ENCODE measurements around the gene CDH4.

The CDH4 gene

DNA sequence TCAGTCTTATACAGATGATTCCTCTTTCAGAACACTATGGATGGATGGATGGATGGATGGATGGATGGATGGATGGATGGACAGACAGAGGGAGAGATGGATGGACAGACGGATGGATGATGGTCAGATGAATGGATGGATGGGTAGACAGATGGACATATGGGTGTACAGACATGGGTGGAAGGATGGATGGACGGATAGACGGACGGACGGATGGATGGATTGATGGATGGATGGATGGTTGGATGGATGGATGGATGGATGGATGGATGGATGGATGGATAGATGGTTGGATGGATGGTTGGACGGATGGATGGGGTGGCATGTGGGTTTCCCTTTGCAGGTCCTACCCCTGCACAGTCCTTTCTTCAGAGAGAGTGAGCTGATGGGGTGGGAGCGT is 320.7 kb downstream of the CDH4 start:
- Histone ChIP-seq H3K27me3 (ENCODE audit: control insufficient read depth in 3 of 3, insufficient read depth in 3 of 3, low read depth in 1 of 3, low read length in 3 of 3) (no peaks in the 10 kb centered on the region), H3K4ac (ENCODE audit: low read length) (no peak overlapping the region), H3K4me2 (ENCODE audit: insufficient read depth, low read length, poor library complexity, severe bottlenecking) (no peak overlapping the region), H2AFZ (ENCODE audit: low read length) (no peak overlapping the region), H3K36me3 (replicated peaks in 1 of 2; ENCODE audit: control insufficient read depth in 2 of 2, insufficient read depth in 2 of 2, low read length in 2 of 2) (no peaks in the 10 kb centered on the region), H3K14ac (ENCODE audit: low read length) (no peak overlapping the region), H3K4me3 (ENCODE audit: low read length in 2 of 2) (no peak overlapping the region), H4K8ac (ENCODE audit: low read depth, low read length) (no peak overlapping the region), H2BK12ac (ENCODE audit: low read length) (no peak overlapping the region), H2BK5ac (ENCODE audit: low read length) (no peak overlapping the region), H2BK15ac (ENCODE audit: low read length) (no peak overlapping the region), H3K18ac (ENCODE audit: low read length) (no peak overlapping the region), H2BK120ac (ENCODE audit: low read depth, low read length) (no peak overlapping the region), H3K23ac (ENCODE audit: low read depth, low read length, poor library complexity) (no peak overlapping the region), H4K91ac (ENCODE audit: low read depth, low read length, poor library complexity) (no peak overlapping the region), H3K9ac (ENCODE audit: low read depth, low read length, poor library complexity) (no peak overlapping the region), H3K9me3 (replicated peaks in 1 of 2; ENCODE audit: control insufficient read depth in 2 of 2, insufficient read depth in 1 of 2, low read depth in 1 of 2, low read length in 2 of 2) (no peaks in the 10 kb centered on the region), H2AK5ac (ENCODE audit: low read depth, low read length) (peak overlapping the region; percentile 21), H3K79me1 (ENCODE audit: low read depth, low read length) (no peaks in the 10 kb centered on the region), H3K4me1 (ENCODE audit: control insufficient read depth in 2 of 2, insufficient read depth in 1 of 2, low read depth in 1 of 2, low read length in 2 of 2) (peaks cover 19 to 20% of the 10 kb centered on the region in 2 donors), H3K27ac (replicated peaks; ENCODE audit: low read length) (no peak overlapping the region)
- DNase-seq (ENCODE audit: low spot score): no peak
- WGBS, 2 donors (ENCODE audit: extremely low coverage in 2 of 2, insufficient read length in 2 of 2, insufficient replicate concordance in 1 of 2): 96% methylated on average over 4 of the region's 7 CpGs; no CpG with 5 or more reads in 1 of the 2 donors

DNA sequence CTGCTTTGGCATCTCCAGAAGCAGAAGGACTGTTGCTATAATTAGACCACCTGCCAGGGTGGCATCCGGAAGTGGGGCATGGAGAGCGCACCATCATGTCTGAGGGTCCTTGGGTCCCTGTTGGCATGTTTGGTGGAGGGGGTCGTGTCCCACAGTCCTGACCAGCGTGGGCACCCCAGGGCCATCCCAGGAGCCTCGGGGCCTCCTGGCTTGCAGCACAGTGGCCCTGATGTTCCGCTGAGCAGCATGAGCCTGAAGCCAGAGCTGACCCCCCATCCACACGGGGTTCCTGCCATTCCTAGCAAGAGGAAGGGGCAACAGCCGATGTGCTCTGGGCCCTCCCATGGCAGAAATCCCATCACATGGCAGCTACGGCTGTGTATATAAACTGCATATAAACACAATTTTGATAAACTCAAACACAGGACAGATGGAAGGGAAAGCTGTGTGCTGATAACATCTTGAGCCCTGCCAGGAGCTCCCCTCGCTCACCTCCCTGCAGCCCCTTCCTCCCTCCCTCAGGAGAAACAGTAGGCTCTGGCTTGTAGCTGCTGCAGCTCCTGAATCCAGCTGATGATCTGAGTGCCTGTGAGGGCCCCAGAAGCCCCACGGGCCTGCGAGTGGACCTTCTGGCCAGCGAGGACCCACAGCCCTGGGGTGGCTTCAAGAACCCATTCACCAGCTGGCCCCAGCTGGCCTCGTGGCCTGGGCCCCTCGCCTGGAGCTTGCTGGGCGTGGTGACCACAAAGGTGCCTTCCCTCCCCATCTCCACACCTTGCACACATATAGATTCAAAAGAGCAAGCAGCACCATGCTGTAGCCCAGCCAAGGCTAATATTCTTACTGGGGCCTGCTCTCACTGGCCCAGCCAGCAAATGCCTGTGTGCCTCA is 321.6 kb downstream of the CDH4 start:
- Histone ChIP-seq H3K23ac (ENCODE audit: low read depth, low read length, poor library complexity) (no peak overlapping the region), H3K27me3 (ENCODE audit: control insufficient read depth in 3 of 3, insufficient read depth in 3 of 3, low read depth in 1 of 3, low read length in 3 of 3) (no peaks in the 10 kb centered on the region), H3K4me1 (ENCODE audit: control insufficient read depth in 2 of 2, insufficient read depth in 1 of 2, low read depth in 1 of 2, low read length in 2 of 2) (peaks cover 19 to 20% of the 10 kb centered on the region in 2 donors), H3K27ac (replicated peaks; ENCODE audit: low read length) (no peak overlapping the region), H2BK15ac (ENCODE audit: low read length) (no peak overlapping the region), H3K9me3 (replicated peaks in 1 of 2; ENCODE audit: control insufficient read depth in 2 of 2, insufficient read depth in 1 of 2, low read depth in 1 of 2, low read length in 2 of 2) (no peaks in the 10 kb centered on the region), H2AK5ac (ENCODE audit: low read depth, low read length) (peak overlapping the region; percentile 63), H2BK12ac (ENCODE audit: low read length) (no peak overlapping the region), H3K9ac (ENCODE audit: low read depth, low read length, poor library complexity) (no peak overlapping the region), H2BK120ac (ENCODE audit: low read depth, low read length) (no peak overlapping the region), H2AFZ (ENCODE audit: low read length) (no peak overlapping the region), H3K4me2 (ENCODE audit: insufficient read depth, low read length, poor library complexity, severe bottlenecking) (no peak overlapping the region), H4K8ac (ENCODE audit: low read depth, low read length) (no peak overlapping the region), H3K36me3 (replicated peaks in 1 of 2; ENCODE audit: control insufficient read depth in 2 of 2, insufficient read depth in 2 of 2, low read length in 2 of 2) (no peaks in the 10 kb centered on the region), H3K79me1 (ENCODE audit: low read depth, low read length) (no peaks in the 10 kb centered on the region), H3K14ac (ENCODE audit: low read length) (no peak overlapping the region), H3K18ac (ENCODE audit: low read length) (no peak overlapping the region), H3K4ac (ENCODE audit: low read length) (no peak overlapping the region), H4K91ac (ENCODE audit: low read depth, low read length, poor library complexity) (no peak overlapping the region), H2BK5ac (ENCODE audit: low read length) (no peak overlapping the region), H3K4me3 (ENCODE audit: low read length in 2 of 2) (no peak overlapping the region)
- no peak for DNase-seq (ENCODE audit: low spot score)
- no CpG with 5 or more reads among the region's 16 CpGs for WGBS, 2 donors (ENCODE audit: extremely low coverage in 2 of 2, insufficient read length in 2 of 2, insufficient replicate concordance in 1 of 2)

DNA sequence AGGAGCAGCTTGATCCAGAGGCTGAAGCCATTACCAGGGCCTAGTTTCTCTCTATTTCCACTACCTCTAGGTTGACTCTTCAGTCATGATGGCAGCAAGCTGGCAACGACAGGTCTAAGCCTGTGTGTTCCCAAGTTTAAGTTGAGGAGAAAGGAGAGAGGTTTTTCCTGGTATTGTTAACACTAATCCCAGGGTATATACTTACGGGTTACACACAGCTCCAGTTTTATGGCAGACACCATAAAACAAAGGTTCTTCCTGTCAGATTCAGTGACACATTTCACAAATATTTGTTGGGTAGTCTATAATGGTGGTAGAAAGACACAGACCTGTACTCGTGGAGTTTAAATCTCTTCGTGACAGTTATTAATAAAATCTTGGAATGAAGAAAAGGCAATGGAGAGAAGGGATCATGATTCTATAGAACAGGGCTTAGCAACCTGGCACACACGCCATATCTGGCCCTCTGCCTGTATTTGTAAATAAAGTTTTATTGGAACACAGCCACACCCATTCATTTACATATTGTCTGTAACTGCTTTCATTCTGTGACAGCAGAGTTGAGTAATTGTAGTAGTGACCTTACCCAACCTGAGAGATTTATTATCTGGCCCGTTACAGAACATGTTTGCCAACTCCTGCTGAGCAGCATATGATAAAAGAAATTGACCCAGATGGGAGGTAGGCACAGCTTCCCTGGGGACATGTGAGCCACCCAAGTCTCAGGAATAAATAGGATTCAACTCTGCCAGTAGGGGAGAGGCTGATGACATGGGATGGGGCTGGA is 323.3 kb downstream of the CDH4 start:
- Histone ChIP-seq H4K91ac (ENCODE audit: low read depth, low read length, poor library complexity) (no peak overlapping the region), H3K23ac (ENCODE audit: low read depth, low read length, poor library complexity) (no peak overlapping the region), H3K79me1 (ENCODE audit: low read depth, low read length) (no peaks in the 10 kb centered on the region), H3K27me3 (ENCODE audit: control insufficient read depth in 3 of 3, insufficient read depth in 3 of 3, low read depth in 1 of 3, low read length in 3 of 3) (no peaks in the 10 kb centered on the region), H3K9ac (ENCODE audit: low read depth, low read length, poor library complexity) (no peak overlapping the region), H3K36me3 (replicated peaks in 1 of 2; ENCODE audit: control insufficient read depth in 2 of 2, insufficient read depth in 2 of 2, low read length in 2 of 2) (no peaks in the 10 kb centered on the region), H2BK12ac (ENCODE audit: low read length) (no peak overlapping the region), H3K18ac (ENCODE audit: low read length) (no peak overlapping the region), H2BK120ac (ENCODE audit: low read depth, low read length) (no peak overlapping the region), H3K4ac (ENCODE audit: low read length) (no peak overlapping the region), H2AK5ac (ENCODE audit: low read depth, low read length) (no peak overlapping the region), H2BK5ac (ENCODE audit: low read length) (no peak overlapping the region), H3K4me3 (ENCODE audit: low read length in 2 of 2) (no peak overlapping the region), H3K9me3 (replicated peaks in 1 of 2; ENCODE audit: control insufficient read depth in 2 of 2, insufficient read depth in 1 of 2, low read depth in 1 of 2, low read length in 2 of 2) (no peaks in the 10 kb centered on the region), H3K4me2 (ENCODE audit: insufficient read depth, low read length, poor library complexity, severe bottlenecking) (no peak overlapping the region), H2BK15ac (ENCODE audit: low read length) (no peak overlapping the region), H3K4me1 (ENCODE audit: control insufficient read depth in 2 of 2, insufficient read depth in 1 of 2, low read depth in 1 of 2, low read length in 2 of 2) (peaks cover 9 to 15% of the 10 kb centered on the region in 2 donors), H2AFZ (ENCODE audit: low read length) (no peak overlapping the region), H3K14ac (ENCODE audit: low read length) (no peak overlapping the region), H3K27ac (replicated peaks; ENCODE audit: low read length) (no peak overlapping the region), H4K8ac (ENCODE audit: low read depth, low read length) (no peak overlapping the region)
- no peak for DNase-seq (ENCODE audit: low spot score)
- no CpG with 5 or more reads among the region's 6 CpGs for WGBS, 2 donors (ENCODE audit: extremely low coverage in 2 of 2, insufficient read length in 2 of 2, insufficient replicate concordance in 1 of 2)

DNA sequence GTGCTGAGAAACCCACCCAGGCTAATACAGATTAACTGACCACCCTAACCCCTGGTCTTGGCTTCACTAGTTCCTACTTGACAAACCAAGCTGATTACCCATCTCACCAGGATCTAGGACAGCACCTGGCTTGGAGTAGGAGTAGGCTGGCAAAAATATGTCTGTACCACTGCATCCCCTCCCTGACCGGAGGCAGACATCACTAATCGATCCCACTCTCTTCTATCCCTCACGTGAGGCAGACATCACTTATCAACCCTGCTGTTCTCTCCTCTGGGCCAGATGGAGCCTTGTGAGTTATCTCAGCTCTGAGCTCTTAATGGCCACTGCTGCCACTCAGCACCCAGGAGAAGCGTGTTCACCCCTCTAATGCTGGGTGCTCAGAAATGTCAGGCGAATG is 324.3 kb downstream of the CDH4 start:
- no peak overlapping the region for H2BK5ac ChIP-seq (ENCODE audit: low read length)
- no peak overlapping the region for H3K9ac ChIP-seq (ENCODE audit: low read depth, low read length, poor library complexity)
- H3K18ac ChIP-seq (ENCODE audit: low read length): no peak overlapping the region
- H4K8ac ChIP-seq (ENCODE audit: low read depth, low read length): no peak overlapping the region
- peaks cover 2% of the 10 kb centered on the region for H3K79me1 ChIP-seq (ENCODE audit: low read depth, low read length)
- H3K27me3 ChIP-seq (ENCODE audit: control insufficient read depth in 3 of 3, insufficient read depth in 3 of 3, low read depth in 1 of 3, low read length in 3 of 3): no peaks in the 10 kb centered on the region
- no peaks in the 10 kb centered on the region for H3K9me3 ChIP-seq (replicated peaks in 1 of 2; ENCODE audit: control insufficient read depth in 2 of 2, insufficient read depth in 1 of 2, low read depth in 1 of 2, low read length in 2 of 2)
- H2BK15ac ChIP-seq (ENCODE audit: low read length): no peak overlapping the region
- H3K4me1 ChIP-seq (ENCODE audit: control insufficient read depth in 2 of 2, insufficient read depth in 1 of 2, low read depth in 1 of 2, low read length in 2 of 2): peaks cover 0 to 5% of the 10 kb centered on the region in 2 donors
- H3K27ac ChIP-seq (replicated peaks; ENCODE audit: low read length): no peak overlapping the region
- peak overlapping the region in 1 of 2 donors; percentile 2 for H3K4me3 ChIP-seq (ENCODE audit: low read length in 2 of 2)
- no peak for DNase-seq (ENCODE audit: low spot score)
- no peak overlapping the region for H3K14ac ChIP-seq (ENCODE audit: low read length)
- H4K91ac ChIP-seq (ENCODE audit: low read depth, low read length, poor library complexity): no peak overlapping the region
- H2AK5ac ChIP-seq (ENCODE audit: low read depth, low read length): no peak overlapping the region
- no peak overlapping the region for H3K23ac ChIP-seq (ENCODE audit: low read depth, low read length, poor library complexity)
- H2BK12ac ChIP-seq (ENCODE audit: low read length): no peak overlapping the region
- H2BK120ac ChIP-seq (ENCODE audit: low read depth, low read length): no peak overlapping the region
- no peak overlapping the region for H3K4ac ChIP-seq (ENCODE audit: low read length)
- WGBS, 2 donors (ENCODE audit: extremely low coverage in 2 of 2, insufficient read length in 2 of 2, insufficient replicate concordance in 1 of 2): no CpG with 5 or more reads among the region's 5 CpGs
- H3K36me3 ChIP-seq (replicated peaks in 1 of 2; ENCODE audit: control insufficient read depth in 2 of 2, insufficient read depth in 2 of 2, low read length in 2 of 2): no peaks in the 10 kb centered on the region
- no peak overlapping the region for H2AFZ ChIP-seq (ENCODE audit: low read length)
- no peak overlapping the region for H3K4me2 ChIP-seq (ENCODE audit: insufficient read depth, low read length, poor library complexity, severe bottlenecking)
